Measurements from ENCODE around the gene JMJD7.

The JMJD7 gene

GRCh38 chr15:41827880-41828806, at the start of gene JMJD7:
JMJD7 (plus strand) TSS chr15:41828092; CDS start chr15:41828125, 33 bp downstream.
- DNase-seq (ENCODE audit: low spot score) = peak; percentile 96

GRCh38 chr15:41778521-41778920, 49.4 kb upstream of the JMJD7 start:
- no peak for DNase-seq (ENCODE audit: low spot score)

DNA sequence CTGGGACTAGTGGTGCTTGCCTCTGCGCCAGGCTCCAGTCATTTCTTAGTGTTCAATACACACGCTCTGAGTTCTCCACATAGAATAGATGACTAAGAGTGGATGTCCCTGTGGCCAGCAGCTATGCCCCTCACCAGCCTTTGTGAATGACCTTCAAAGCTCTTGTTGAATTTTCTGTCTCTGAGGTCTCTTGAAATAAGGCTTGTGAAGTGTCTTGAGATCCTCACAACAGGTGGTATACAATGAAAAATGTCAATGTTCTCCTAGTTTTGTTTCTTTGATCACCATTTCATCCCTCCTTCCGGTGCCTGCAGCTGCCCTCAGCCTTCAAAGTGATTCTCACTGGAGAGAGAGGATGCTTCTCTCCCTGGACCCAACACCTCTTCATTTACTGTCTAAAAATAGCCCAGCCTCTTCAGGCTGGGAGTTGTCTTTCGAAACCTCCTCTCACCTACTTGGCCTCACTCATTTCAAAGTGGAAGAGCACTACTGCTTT, 48.2 kb upstream of the JMJD7 start:
- no peak for DNase-seq (ENCODE audit: low spot score)

- DNase-seq (ENCODE audit: low spot score) = no peak
These were observed 47.6 kb upstream of the JMJD7 start for GRCh38 chr15:41780266-41780665.

GRCh38 chr15:41780727-41781126, 47.2 kb upstream of the JMJD7 start:
- no peak for DNase-seq (ENCODE audit: low spot score)

GRCh38 chr15:41782371-41783282, 45.3 kb upstream of the JMJD7 start:
- no peak for DNase-seq (ENCODE audit: low spot score)

DNA sequence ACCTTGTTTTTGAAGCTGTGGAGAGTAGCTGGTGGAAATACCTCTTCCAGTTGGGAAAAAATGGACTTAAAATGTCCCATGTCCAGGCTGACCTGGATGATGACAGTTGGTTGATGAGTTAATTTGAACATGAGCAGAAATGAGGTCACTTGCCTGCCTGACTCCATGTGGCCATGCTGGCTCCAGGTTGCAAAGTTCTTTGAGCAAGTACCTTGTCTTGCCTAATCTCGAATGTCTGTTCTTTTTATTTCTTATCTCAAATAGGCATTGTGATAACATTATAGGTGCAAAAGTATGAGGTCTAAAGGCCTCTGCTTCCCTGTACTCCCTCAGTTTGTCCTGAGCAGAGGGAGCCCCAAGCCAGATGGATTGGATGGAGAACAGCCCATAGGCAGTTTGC, 44.6 kb upstream of the JMJD7 start:
- DNase-seq (ENCODE audit: low spot score) = no peak

- no peak for DNase-seq (ENCODE audit: low spot score)
These were observed 39.6 kb upstream of the JMJD7 start for GRCh38 chr15:41788262-41788661.

- no peak for DNase-seq (ENCODE audit: low spot score)
These were observed 38.7 kb upstream of the JMJD7 start for GRCh38 chr15:41789236-41789635.

GRCh38 chr15:41789662-41790061, 38.2 kb upstream of the JMJD7 start:
- no peak for DNase-seq (ENCODE audit: low spot score)

GRCh38 chr15:41790169-41790568, 37.7 kb upstream of the JMJD7 start:
- DNase-seq (ENCODE audit: low spot score) = no peak

GRCh38 chr15:41790756-41791546, 36.9 kb upstream of the JMJD7 start:
- DNase-seq (ENCODE audit: low spot score) = no peak

DNA sequence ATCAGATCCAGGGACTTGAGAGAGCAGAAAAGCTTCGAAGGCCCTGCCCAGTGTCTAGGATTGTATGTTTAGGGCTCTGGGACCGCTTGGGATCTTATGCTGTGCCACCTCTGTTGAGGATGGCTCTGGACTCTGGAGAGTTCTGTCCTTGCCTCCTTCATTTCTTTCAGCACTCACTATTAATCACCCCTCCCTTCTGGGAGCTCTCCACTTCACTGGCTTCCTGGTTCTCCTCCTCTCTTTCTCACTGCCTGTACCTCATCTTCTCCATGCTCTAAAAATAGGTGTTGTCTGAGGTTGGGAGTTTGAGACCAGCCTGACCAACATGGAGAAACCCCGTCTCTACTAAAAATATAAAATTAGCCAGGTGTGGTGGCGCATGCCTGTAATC, 36.4 kb upstream of the JMJD7 start:
- DNase-seq (ENCODE audit: low spot score) = no peak

DNA sequence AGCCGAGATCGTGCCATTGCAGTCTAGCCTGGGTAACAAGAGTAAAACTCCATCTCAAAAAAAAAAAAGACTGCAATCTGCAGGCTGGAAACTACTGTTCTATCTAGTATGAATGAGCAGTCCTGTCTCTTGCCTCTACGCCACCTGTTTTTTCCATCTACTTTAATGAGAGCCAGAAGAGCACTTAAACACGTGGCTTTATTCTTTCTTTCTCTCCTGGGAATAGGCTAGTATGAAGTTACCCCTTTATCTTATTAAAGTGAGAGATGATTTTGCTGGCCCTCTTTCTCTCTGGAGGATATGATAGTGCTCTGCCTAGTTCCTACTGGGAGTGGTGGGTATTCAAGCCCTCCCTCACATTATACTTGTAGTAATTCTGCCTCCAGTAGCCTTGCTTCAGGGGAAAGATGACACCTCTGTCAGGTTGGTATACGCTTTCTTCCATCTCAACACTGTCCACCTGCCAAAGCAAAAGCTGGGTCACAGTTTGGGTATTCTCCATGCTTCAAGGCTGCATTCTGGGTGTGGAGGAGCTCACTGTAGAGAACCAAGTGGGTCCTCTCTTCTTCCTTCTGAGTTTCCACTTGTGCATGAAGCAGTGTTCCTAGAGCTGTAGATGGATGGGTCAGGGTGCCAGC, 35.8 kb upstream of the JMJD7 start:
- no peak for DNase-seq (ENCODE audit: low spot score)

- no peak for DNase-seq (ENCODE audit: low spot score)
These were observed 33.8 kb upstream of the JMJD7 start for GRCh38 chr15:41794081-41794480.

DNA sequence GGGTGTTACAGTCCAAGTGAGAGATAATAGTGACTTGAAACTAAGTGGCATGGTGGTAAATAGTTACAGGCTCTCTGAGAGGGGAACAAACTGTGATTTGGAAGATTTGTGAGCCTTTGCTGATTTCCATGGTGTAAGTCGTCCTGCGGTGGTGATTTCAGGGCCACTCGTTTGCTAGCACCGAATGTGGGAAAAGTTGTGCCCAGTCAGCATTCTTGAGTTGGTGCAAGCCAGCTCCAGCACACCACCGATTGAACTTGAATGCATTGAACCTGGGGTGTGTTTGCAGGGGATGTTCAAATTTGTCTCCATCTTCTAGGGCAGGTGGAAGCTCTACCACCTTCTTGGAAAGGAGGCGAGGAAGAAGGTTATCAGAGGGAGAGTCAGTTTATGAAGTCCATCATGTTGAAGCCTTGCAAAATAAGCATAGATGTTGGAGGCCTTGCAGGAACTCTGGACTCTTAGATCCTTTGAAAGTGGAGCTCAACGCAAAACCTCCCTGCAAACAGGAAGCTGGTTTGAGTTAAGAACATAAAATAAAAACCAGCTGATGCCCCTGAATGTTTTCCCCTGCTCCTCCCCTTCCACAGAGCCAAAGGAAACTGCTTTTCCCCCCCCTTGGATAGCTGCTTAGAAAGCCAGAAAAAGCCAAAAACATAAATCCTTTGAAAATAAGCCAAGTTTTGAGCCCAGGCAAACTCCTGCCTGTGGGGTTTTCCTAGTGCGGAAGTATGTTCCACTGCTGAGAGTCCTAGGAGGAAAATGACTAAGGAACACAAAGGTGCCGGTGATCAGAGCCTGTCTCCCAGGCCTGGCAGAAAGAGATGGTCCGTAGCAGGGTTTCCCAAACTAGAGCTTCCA, 31.7 kb upstream of the JMJD7 start:
- DNase-seq (ENCODE audit: low spot score) = no peak

- DNase-seq (ENCODE audit: low spot score) = no peak
These were observed 30.5 kb upstream of the JMJD7 start for GRCh38 chr15:41797201-41797944.

DNA sequence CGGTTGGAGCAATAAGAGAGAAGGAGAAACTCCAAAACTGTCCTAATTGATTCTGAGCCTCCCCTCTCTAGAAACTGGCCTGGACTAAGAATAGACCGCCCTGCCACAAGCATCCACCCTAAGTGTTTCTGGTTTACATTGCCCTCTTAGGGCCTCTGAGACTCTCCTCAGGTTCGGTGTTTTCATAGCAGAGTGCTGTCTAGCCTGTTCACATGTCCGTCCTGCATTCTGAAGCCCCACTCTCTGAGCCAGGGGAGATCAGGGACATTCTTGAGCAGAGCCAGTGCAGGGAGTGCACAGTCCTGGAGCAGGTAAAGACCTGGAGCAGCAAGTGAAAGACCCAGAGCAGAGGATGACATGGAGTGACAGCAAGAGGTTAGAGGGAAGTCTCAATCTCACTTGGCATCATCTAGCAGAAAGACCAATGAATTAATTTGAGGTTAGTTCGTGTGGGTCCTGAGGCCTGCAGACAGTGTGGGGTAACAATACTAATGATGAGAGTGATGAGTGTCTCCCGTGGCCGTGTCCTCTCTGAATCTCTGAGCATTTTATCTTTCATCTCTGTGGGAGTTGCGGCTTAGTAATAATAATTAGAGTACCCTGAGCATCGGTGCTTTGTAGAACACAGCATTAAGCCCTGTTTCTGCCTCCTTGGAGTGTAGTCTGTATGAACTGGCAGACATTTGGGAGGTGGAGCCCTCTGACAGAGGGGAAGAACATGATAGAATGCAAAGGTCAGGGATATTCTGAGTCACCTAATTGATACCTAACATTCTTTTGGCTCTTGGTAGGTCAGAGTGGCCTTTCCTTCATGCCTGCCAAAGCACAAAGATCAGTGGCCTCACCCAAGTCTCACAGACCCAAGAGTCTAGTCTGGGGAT, 29.0 kb upstream of the JMJD7 start:
- no peak for DNase-seq (ENCODE audit: low spot score)

- no peak for DNase-seq (ENCODE audit: low spot score)
These were observed 28.4 kb upstream of the JMJD7 start for GRCh38 chr15:41799488-41799805.
